DMS153 (cell line): ENCODE data around the gene RSPRY1.

Experiments used
- DNase-seq: peaks from one replicate; lab custom pipeline; 2025; lab: John Stamatoyannopoulos, UW

RSPRY1 gene

DNA sequence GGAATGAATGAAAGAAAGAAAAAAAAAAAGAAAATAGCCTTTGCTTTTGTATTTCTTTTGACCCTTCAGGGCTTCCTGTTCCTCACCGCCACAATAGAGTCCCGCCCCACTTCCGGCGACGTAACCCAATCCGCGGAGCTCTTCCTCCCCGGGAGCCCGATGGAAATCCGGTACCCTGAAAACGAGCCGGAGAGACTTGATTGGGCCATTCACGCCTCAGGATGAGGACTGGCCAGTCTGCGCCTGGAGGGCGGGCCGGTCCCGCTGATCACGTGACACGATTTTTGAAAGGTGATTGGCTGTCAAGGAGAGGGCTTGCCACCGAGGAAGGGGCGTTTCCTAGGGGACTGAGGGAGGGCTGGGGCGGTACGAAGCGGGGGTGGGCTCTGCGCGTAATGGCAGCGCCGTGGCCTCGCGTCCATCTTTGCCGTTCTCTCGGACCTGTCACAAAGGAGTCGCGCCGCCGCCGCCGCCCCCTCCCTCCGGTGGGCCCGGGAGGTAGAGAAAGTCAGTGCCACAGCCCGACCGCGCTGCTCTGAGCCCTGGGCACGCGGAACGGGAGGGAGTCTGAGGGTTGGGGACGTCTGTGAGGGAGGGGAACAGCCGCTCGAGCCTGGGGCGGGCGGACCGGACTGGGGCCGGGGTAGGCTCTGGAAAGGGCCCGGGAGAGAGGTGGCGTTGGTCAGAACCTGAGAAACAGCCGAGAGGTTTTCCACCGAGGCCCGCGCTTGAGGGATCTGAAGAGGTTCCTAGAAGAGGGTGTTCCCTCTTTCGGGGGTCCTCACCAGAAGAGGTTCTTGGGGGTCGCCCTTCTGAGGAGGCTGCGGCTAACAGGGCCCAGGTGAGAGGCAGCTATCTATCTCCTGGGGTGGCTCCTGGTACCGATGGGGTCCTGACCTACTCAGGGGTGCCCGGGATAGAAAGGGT is at the start of gene RSPRY1, which contains the start of gene PSME3IP1:
Gene RSPRY1, plus strand, starts transcription at position 385 of the 927 bp plus-strand sequence. CDS start 18,330 bp downstream, outside the sequence.
Gene PSME3IP1, minus strand, starts transcription at position 95 of the 927 bp plus-strand sequence. CDS start 12,185 bp downstream, outside the sequence.
- peak; percentile 99 for DNase-seq

DNA sequence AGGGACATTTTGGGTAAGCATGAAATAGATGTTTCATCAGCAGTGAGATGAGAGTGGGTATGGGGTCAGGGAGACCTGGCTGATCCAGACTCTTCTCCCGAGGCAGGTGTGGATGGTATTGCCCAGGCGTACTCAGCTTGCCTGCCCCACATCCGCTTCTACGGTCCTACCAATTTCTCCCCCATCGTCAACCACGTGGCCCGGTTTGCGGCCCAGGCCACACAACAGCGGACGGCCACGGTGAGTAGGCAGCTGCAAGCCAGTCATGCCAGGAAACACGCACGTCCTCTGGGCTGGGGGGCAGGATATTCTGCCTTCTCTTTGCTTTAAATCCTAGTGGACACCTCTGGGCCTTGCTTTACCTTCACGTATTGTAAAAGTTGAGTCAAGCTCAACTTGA is 49.1 kb upstream of the RSPRY1 start:
- no peak for DNase-seq

DNA sequence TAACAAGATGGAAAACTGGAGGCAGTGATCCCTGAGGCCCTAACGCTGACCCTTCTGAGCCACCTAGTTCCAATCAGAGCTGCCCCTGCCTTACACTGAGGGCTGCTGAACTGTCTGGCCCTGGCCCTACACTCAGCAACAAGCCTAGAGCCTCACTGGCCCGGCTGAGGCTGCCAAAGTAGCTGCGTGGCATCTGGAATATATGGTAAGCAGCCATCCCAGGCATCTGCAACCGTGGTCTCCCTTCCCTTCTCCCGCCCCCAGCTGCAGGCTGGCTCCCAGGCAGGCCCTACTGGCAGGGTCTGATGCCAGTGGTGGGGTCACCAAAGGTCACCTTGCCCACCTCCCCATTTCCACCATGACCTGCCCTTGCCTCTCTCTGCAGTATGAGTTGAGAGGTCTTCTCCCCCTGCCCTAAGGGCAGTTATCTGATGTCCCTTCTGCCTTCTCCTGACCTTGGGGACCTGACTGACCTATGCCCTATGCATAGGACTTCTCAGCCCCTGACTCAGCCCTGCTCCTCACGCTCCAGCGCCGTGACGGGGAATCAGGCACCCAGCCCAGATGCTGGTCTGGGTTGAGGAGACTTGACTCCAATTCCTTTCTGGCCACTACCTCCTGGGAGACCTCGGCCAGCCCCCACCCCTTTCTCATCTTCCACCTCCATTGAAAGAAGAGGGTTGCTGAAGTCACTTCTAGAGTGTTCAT is 48.4 kb upstream of the RSPRY1 start:
- no peak for DNase-seq

DNA sequence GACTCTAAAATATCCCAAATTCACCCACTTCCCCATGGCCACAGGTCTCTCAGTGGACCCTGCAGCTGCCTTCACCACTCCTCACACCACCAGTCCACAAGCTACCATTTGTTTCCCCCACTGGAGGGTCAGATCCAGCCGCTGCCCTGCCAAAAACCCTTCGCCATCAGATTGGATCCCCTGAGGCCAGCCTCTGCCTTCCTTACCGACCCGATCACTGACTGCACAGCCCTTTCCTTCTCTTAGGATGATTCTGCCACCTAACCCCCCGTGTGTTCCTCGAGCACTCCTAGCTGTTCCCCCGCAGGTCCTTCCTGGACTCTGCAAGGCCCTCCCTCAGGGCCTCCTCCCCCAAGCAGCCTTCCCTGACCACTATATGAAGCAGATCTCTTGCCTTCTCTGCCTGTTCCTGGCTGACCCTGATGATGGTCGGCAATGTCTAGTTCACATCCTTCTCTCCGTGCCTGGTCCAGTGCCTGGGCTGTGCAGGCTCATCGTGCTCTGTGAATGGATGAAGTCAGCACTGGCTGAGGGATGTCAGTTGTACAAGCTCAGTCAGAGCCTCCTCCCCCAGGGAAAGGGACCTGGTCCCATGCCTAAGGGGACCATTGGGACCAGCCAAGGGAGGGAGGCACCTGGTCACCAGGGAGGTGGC is 47.7 kb upstream of the RSPRY1 start:
- no peak for DNase-seq

DNA sequence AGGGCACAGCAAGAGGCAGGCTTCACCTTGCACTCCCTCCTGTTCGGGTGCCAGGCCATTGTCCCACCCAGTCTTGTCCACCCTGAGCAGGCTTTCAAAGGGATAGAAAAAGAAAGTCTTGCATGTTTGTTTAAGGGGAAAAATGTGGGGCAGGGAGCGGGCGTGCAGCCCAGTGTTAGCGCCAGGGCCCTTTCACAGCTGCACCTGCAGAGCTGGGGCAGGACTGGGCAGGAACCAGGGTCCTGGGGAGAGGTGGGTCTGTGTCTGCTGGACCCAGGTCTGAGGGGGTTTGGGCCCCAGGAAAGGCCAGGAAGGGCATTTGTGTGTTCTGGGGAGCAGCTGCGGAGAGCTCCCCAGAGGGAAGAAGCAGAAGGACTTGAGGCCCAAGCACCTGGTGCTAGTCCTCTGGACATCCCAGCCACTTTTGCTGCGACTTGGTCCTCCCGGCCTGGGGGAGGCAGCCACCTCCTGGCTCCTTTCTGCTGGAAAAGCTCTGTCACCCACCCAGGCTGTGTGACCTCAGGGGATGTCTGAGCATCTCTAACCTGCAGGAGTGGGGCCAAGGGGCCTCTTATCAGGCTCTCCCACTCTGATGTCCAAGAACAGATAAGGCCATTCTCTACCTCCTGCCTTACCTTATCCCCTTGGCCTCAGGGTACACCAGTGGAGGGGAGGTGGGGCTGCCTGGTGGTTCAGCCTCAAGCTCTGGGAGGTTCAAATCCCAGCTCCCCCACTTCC is 45.0 kb upstream of the RSPRY1 start:
- DNase-seq = no peak

DNA sequence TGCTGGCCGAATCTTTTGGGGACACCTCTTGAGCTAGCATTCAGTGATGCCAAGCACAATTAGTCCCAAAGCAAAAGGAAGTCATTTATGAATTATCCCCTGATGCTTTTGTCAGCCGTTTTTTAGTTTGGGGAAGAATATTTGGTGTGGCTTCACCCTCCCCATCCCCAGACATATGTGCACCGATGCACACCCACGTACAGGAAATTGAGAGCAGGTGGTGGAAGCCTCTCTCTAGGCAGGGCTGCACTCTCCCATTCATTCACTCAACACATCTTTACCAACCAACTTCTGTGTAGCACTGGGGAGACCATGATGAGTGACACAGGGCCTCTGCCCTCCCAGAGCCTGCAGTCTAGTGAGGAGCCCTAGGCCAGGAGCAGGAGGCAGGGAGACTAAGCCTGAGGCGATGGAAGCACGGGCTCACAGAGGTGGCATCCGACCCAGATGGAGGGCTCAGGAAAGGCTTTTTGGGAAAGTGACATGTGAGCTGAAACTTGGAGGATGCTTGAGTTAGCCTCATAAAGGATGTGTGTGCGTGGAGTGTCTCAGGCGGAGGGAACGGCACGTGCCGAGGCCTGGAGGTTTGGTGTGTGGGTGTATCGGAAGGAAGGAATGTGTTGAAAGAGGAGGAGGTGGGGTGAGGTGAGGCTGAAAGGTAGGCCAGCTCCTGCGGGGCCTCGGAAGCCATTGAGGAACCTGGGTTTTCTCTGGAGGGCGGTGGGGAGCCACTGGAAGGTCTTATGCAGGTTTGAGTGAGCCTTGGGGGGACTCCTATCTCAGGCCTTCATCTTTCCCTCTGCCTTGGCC is 44.1 kb upstream of the RSPRY1 start:
- DNase-seq = no peak

DNA sequence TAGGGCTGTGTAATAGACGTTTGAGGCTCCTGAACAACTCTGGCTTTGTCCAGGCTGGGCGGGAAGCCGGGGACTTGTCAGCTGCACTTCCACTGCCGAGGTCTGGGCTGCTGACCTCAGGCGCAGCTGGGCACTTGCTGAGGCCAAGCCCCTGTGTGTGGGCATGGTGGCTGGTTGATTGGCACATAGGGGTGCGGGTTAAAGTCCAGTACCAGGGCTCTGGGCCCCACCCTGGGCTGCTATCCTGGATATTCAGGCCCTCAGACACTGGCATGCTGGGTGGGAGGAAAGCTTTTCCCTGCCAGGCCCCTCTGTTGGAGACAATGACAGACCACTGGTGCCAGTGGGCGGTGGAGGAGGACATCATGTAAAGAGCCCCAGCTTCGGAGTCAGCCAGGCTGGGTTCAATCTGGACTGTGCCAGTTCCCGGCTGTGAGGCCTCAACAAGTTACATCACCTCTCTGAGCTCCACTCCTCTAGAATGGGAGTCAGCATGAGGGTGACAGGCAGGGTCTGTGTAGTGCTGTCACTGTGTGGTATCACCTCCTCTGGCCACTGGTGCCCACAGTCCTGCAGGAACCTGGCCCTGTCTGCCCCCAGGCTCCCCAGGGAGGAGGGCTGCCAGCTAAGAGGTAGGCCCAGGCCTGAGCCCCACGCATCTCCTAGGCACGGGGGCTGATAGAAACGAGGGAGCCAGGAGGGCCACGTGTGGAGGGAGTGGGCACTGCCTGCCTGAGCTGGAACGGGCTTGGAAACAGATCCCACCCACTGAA is 42.8 kb upstream of the RSPRY1 start:
- no peak for DNase-seq

DNA sequence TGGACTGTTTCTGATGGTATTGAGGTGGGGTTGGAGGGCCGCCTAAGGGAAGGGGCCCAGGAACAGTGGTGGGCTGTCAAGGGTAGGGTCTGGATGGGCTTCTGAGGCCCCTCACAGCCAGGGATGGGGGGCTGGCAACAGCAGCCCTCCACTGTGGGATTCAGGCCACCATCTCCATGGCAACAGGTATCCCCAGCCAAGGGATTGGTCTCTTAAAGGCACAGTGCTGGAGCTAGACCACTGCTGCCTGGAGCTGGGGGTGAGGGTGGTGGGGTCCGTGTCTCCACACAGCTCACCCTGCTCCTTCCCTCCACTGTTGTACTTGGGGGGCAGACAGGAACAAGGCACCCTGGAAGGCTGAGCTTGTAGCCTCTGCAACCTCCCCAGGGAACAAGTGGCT is 42.1 kb upstream of the RSPRY1 start:
- DNase-seq = no peak

DNA sequence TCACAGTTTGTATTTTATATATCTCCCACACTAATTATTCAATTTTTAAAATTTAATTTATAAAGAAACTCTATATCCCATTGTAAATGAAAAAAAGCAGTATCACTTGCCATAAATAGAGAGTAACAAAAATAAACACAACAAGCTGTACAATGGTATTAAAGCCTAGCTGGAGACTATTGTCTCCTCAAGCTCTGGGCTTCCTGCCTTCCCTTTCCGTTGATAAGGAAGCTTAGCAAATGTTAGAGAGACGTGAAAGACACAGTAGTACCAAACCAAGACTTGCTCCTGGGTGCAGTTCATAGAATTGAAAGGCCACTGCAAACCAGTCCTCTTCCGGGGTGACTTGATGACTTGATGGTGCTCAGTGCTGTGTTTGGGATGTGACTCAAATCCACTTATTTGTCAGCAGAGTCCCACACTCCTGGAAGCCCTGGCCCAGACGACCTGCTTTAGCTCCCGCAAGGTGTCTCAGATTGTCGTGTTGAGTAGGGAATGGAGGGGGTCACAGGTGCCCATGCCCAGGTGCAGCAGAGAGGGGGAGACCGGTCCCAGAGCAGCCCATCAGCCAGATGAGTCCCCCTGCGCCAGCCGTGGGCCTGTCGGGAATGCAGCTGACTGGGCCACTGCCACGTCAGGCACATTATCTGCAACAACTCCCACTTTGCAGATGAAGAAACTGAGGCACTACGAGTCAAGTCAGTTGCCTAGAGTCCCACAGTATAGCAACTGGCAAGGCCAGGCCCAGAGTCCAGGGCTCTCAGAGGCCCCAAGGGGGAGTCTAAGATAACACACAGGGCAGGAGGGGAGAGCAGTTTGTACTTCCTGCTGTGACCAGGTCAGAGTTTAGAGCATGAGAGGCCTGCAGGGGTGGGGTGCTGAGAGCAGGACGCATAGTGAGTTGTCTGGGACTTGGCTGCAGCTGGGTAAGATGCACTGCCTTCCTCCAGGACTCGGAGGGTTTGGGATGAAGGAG is 40.8 kb upstream of the RSPRY1 start:
- no peak for DNase-seq

DNA sequence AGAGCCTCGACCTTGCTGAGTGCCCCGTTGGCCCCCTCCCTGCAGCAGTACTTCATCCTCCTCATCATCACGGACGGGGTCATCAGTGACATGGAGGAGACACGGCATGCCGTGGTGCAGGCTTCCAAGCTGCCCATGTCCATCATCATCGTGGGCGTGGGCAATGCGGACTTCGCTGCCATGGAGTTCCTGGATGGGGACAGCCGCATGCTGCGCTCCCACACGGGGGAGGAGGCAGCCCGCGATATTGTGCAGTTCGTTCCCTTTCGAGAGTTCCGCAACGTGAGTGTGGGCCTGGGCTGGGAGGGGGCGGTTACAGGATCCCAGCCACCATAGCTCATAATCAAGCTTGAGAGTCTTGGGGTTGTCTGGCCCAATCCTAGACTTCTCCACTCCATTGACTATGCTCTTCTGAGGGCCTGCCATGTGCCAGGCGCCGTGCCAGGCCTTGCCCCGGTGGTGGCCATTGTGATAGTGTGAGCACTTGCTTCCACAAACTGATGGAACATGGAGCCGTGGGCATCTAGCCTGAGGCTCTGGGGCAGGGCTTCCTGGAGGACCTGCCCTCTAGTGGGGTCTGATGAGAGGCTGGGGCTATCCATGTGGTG is 40.0 kb upstream of the RSPRY1 start:
- DNase-seq = no peak

DNA sequence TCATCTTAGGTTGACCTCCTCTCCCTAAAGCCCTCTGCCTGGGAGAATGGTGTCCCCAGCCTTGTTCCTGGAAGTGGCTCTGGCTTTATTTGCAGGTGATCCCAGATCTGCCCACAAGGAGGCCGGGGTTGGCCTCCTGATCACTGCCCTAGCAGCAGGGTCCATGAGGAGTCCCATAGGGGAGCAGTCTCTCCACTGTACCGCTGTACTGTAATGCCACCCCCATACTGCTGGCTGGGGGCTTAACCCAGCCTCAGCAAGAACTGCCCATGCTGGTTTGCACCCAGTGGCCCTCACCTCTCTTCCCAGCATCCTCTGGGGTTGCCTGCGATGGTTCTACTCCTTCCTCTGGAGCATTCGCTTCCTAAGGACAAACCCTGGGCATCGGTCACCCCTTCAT is 39.4 kb upstream of the RSPRY1 start:
- DNase-seq = no peak

DNA sequence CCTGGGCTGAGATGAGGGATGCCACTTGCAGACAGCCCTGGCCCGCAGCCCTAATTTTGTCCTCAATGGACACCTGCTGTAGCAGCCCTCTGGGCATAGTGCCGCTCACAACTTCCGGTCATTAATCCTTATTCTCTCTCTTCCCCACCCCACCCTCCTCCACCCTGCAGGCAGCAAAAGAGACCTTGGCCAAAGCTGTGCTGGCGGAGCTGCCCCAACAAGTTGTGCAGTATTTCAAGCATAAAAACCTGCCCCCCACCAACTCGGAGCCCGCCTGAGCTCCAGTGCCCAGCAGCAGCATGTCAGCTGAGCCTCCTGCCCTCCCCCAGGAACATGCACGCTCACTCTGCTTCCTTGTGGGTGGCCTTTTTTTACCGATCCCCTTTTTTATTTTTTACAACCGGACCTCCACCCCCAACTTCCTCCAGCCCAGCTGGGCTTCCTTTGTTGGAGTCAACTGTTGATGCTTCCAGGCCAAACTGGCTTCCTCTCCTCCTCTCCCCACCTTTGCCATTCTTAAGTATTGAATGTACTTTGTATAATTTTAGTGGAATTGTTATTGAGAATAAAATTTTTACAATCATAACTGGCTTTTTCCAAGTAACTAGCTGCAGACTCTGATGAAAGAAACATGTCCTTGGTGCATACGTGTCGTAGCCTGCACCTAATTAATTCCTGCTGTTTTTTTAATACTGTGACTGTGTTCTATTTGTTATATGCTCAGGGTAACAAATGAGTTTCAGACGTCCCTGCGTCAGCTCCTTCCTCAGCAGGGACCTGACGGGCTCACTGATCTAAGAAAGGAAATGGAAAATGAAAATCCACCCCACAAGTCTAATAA is 38.5 kb upstream of the RSPRY1 start:
- DNase-seq = no peak

DNA sequence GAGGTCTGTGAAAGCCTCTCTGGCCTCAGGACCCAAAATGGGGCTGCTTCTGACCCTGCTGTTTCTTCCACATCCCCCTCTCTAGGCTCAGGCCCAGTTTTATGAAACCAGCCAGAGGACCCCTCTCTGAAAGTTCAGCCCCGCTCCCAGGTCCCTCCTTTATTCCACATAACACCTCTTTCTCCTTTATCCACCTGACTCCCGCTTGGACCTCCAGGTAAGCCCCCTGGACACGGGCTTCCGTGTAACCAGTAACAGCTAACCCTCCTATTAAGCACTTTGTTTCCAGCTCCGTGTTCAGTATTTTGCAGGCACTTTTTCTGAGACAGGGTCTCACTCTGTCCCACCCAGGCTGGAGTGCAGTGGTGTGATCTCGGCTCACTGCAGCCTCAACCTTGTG is 37.6 kb upstream of the RSPRY1 start:
- no peak for DNase-seq

DNA sequence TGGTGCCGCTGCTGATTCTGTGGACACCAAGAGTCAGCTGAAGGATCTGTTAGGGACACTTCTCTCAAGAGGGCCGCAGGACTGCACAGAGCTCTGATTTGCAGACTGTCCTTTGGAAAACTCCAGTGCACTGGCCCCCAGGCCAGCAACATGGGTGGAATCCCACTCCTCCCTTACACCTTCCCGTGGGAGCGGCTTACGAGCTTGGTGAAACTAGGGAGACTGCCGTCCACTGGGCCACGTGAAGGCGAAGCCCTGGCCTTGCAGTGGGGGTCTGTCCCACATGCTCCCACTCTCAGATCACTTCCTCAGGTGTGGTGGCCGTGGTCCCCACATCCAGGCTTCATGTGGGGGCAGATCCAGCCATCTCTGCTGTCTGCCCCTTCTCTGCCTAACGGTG is 36.7 kb upstream of the RSPRY1 start:
- DNase-seq = no peak

DNA sequence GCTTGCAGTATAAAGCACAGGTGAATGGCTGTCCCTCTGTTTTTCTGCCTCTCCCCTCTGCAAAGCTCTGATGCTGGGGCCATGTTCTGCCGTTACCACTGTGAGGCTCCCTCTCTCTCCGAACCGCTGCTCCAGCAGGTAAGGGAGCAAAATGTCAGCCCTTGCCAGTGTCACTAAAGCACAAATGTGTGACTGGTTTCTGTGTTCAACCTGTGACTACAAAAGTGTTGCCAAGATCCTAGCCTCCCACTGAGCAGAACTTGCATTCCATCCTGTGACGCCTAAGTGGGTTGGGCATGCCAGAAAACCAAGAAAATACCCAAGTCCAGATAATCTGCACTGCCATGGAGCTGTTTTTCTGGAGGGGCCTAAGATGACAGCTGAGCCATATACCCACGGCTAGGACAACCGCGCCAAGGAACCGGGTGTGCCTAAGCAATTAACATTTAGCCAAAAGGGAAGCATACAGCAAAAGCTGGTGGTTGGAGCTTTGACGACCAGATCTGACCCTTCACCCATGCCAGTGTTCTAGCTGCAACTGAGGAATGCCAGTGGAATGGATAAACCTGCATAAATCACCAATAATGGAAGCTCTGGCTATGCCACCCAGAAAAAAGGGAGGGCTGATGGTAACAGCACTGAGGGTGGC is 35.3 kb upstream of the RSPRY1 start:
- DNase-seq = no peak

DNA sequence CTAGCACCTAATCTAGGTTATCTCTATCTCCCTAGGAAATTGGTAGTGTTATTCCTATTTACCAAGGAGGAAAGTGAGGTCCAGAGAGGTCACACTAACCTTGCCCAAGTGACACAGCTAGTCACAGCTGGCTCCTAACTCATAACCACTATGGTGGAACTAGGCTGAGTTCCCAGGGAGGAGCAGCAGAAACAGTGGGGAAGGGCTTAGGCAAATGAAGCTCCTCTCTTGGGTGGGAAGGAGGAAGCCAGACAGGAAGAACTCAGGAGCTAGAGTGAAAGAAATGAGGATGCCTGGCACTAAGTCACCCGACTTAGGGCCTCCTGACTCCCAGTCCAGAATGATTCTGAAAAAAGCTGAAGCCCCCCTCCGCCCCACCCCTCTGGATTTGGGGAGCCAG is 34.8 kb upstream of the RSPRY1 start:
- no peak for DNase-seq
